ENCODE data around the gene GJC1. TPM values are rescaled to one million over a fixed set of nuclear protein-coding genes. Genes with fewer than 3 reads are reported as not detected.

Gene GJC1
- 0.07 and 0.86 TPM in 2 replicates for total RNA-seq (2014; rRNA removed; shearing (Covaris generic); ENCODE audit: low replicate concordance)

GRCh38 chr17:44829523-44830358 lies at the start of gene GJC1:
Gene GJC1 (minus strand): TSS chr17:44830287. CDS start chr17:44805817, 24,470 bp downstream.
- no peaks in the 10 kb centered on the region for H3K36me3 ChIP-seq (ENCODE audit: insufficient read depth, low read length)
- no peak within 1 kb of the TSS for H3K27ac ChIP-seq (ENCODE audit: low read length)
- H3K9ac ChIP-seq (ENCODE audit: low read length), result no peak within 1 kb of the TSS
- H3K9me3 ChIP-seq (ENCODE audit: low read length), result no peaks in the 10 kb centered on the region
- no peaks in the 10 kb centered on the region for H3K79me2 ChIP-seq (ENCODE audit: low read length)
- H3K4me3 ChIP-seq (ENCODE audit: low read length), result no peak within 1 kb of the TSS
- no peaks in the 10 kb centered on the region for H3K27me3 ChIP-seq (ENCODE audit: low read length)
- H2AFZ ChIP-seq (ENCODE audit: low read length), result no peak within 1 kb of the TSS
- no peak within 1 kb of the TSS for H3K4me2 ChIP-seq (ENCODE audit: low read depth, low read length, poor library complexity, severe bottlenecking)
- no peak for DNase-seq
- no peaks in the 10 kb centered on the region for H4K20me1 ChIP-seq (ENCODE audit: insufficient read depth, low read depth, low read length)
- H3K4me1 ChIP-seq (ENCODE audit: low read length), result no peaks in the 10 kb centered on the region
- no peaks in the 10 kb centered on the region for H3K9me2 ChIP-seq (replicated peaks; ENCODE audit: insufficient read depth, low read length)

- Histone ChIP-seq H3K4me1 (ENCODE audit: low read length) (no peaks in the 10 kb centered on the region), H2AFZ (ENCODE audit: low read length) (no peak overlapping the region)
Observed at GRCh38 chr17:44879376-44879775, 49.3 kb upstream of the GJC1 start.

GRCh38 chr17:44878627-44879221 lies 48.6 kb upstream of the GJC1 start:
- DNase-seq, result peak; percentile 65

More at GRCh38 chr17:44879376-44879775, 49.3 kb upstream of the GJC1 start:
- Histone ChIP-seq H3K9me3 (ENCODE audit: low read length) (no peaks in the 10 kb centered on the region), H3K79me2 (ENCODE audit: low read length) (0 out of 2 replicates have a peak, but pooled peaks cover 5% of the 10 kb centered on the region), H3K36me3 (ENCODE audit: insufficient read depth, low read length) (peaks cover 50% of the 10 kb centered on the region; the same call in 1 of the 2 replicates), H3K9me2 (replicated peaks; ENCODE audit: insufficient read depth, low read length) (no peaks in the 10 kb centered on the region), H3K27me3 (ENCODE audit: low read length) (no peaks in the 10 kb centered on the region), H3K9ac (ENCODE audit: low read length) (no peak overlapping the region), H3K4me3 (ENCODE audit: low read length) (no peak overlapping the region), H3K27ac (ENCODE audit: low read length) (no peak overlapping the region), H4K20me1 (ENCODE audit: insufficient read depth, low read depth, low read length) (no peaks in the 10 kb centered on the region), H3K4me2 (ENCODE audit: low read depth, low read length, poor library complexity, severe bottlenecking) (no peak overlapping the region)
- no peak for DNase-seq

GRCh38 chr17:44877121-44877520 lies 47.0 kb upstream of the GJC1 start:
- no peaks in the 10 kb centered on the region for H3K4me1 ChIP-seq (ENCODE audit: low read length)
- no peaks in the 10 kb centered on the region for H3K9me2 ChIP-seq (replicated peaks; ENCODE audit: insufficient read depth, low read length)
- H4K20me1 ChIP-seq (ENCODE audit: insufficient read depth, low read depth, low read length), result no peaks in the 10 kb centered on the region
- no peak overlapping the region for H3K27ac ChIP-seq (ENCODE audit: low read length)
- peaks cover 48% of the 10 kb centered on the region; the same call in 1 of the 2 replicates for H3K36me3 ChIP-seq (ENCODE audit: insufficient read depth, low read length)
- H2AFZ ChIP-seq (ENCODE audit: low read length), result no peak overlapping the region
- H3K4me2 ChIP-seq (ENCODE audit: low read depth, low read length, poor library complexity, severe bottlenecking), result no peak overlapping the region
- 0 out of 2 replicates have a peak, but pooled peaks cover 5% of the 10 kb centered on the region for H3K79me2 ChIP-seq (ENCODE audit: low read length)
- H3K9ac ChIP-seq (ENCODE audit: low read length), result no peak overlapping the region
- H3K27me3 ChIP-seq (ENCODE audit: low read length), result no peaks in the 10 kb centered on the region
- no peak for DNase-seq
- no peaks in the 10 kb centered on the region for H3K9me3 ChIP-seq (ENCODE audit: low read length)
- H3K4me3 ChIP-seq (ENCODE audit: low read length), result no peak overlapping the region

More at GRCh38 chr17:44878627-44879221, 48.6 kb upstream of the GJC1 start:
- Histone ChIP-seq H3K27me3 (ENCODE audit: low read length) (no peaks in the 10 kb centered on the region), H3K9ac (ENCODE audit: low read length) (no peak overlapping the region), H3K27ac (ENCODE audit: low read length) (no peak overlapping the region), H3K36me3 (ENCODE audit: insufficient read depth, low read length) (peaks cover 52% of the 10 kb centered on the region; the same call in 1 of the 2 replicates), H3K9me3 (ENCODE audit: low read length) (no peaks in the 10 kb centered on the region), H3K9me2 (replicated peaks; ENCODE audit: insufficient read depth, low read length) (no peaks in the 10 kb centered on the region), H4K20me1 (ENCODE audit: insufficient read depth, low read depth, low read length) (no peaks in the 10 kb centered on the region), H3K4me3 (ENCODE audit: low read length) (no peak overlapping the region), H3K79me2 (ENCODE audit: low read length) (0 out of 2 replicates have a peak, but pooled peaks cover 5% of the 10 kb centered on the region), H3K4me2 (ENCODE audit: low read depth, low read length, poor library complexity, severe bottlenecking) (no peak overlapping the region), H3K4me1 (ENCODE audit: low read length) (no peaks in the 10 kb centered on the region), H2AFZ (ENCODE audit: low read length) (no peak overlapping the region)

DNA sequence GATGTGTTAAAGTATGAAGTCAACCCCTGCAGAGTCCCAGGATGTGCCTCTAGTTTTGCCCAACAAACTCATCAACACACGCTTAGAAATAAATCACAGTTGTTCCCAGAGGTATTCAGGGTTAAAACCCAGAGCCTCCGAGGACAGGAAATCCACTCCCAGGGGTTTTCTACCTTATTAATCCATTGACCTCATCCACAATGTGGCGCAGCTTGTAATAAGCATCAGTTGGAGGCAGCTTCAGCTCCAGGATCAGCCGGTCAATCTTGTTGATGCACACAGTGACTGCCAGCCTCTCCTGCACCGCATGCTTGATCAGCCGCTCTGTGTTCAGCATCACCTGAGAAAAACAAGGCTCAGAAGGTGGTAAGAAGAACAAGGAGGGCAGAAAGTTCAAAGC lies 45.7 kb upstream of the GJC1 start:
- Histone ChIP-seq H3K4me1 (ENCODE audit: low read length) (no peaks in the 10 kb centered on the region), H3K9ac (ENCODE audit: low read length) (no peak overlapping the region), H3K36me3 (ENCODE audit: insufficient read depth, low read length) (peaks cover 45% of the 10 kb centered on the region; the same call in 1 of the 2 replicates), H3K4me2 (ENCODE audit: low read depth, low read length, poor library complexity, severe bottlenecking) (no peak overlapping the region), H3K79me2 (ENCODE audit: low read length) (0 out of 2 replicates have a peak, but pooled peaks cover 5% of the 10 kb centered on the region), H2AFZ (ENCODE audit: low read length) (no peak overlapping the region), H3K9me2 (replicated peaks; ENCODE audit: insufficient read depth, low read length) (no peaks in the 10 kb centered on the region), H3K9me3 (ENCODE audit: low read length) (no peaks in the 10 kb centered on the region), H4K20me1 (ENCODE audit: insufficient read depth, low read depth, low read length) (no peaks in the 10 kb centered on the region), H3K27me3 (ENCODE audit: low read length) (no peaks in the 10 kb centered on the region), H3K4me3 (ENCODE audit: low read length) (no peak overlapping the region), H3K27ac (ENCODE audit: low read length) (no peak overlapping the region)
- DNase-seq, result no peak

DNA sequence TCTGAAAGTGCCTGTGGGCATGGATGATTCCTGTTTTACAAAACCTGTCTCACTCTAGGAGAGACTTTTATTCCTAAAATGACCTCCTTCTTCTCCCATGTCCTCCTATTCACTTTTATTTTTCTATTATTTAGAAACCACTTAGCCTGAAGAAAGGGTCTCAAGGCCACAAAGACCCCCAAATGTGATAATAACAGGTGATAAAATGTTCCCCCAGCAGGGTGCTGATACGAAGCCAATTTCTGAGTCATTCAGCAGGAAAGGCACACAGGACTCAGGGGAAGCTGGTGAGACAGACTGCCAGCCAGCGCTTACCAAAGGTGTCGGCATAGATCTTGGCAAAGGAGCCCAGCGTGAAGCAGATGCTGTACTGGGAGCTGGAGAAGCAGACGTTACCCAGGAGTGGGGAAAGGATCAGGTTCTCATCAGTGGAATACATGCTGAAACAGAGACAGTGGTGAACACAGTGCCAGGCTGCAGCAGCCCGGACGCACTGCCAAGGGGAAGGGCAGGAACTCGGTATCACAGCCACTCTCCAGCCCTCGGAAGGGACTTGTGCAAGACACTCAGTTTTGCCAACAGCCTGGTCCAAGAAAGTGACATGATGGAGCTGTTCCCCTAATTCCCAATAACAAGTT lies 42.2 kb upstream of the GJC1 start:
- Histone ChIP-seq H3K4me2 (ENCODE audit: low read depth, low read length, poor library complexity, severe bottlenecking) (no peak overlapping the region), H2AFZ (ENCODE audit: low read length) (no peak overlapping the region), H3K9ac (ENCODE audit: low read length) (no peak overlapping the region), H3K4me1 (ENCODE audit: low read length) (no peaks in the 10 kb centered on the region), H3K27ac (ENCODE audit: low read length) (no peak overlapping the region), H3K9me2 (replicated peaks; ENCODE audit: insufficient read depth, low read length) (no peaks in the 10 kb centered on the region), H4K20me1 (ENCODE audit: insufficient read depth, low read depth, low read length) (no peaks in the 10 kb centered on the region), H3K79me2 (ENCODE audit: low read length) (no peaks in the 10 kb centered on the region), H3K9me3 (ENCODE audit: low read length) (no peaks in the 10 kb centered on the region), H3K4me3 (ENCODE audit: low read length) (no peak overlapping the region), H3K27me3 (ENCODE audit: low read length) (no peaks in the 10 kb centered on the region), H3K36me3 (ENCODE audit: insufficient read depth, low read length) (peaks cover 37% of the 10 kb centered on the region; the same call in 1 of the 2 replicates)
- DNase-seq, result no peak

GRCh38 chr17:44871556-44871955 lies 41.5 kb upstream of the GJC1 start:
- no peak overlapping the region for H2AFZ ChIP-seq (ENCODE audit: low read length)
- no peaks in the 10 kb centered on the region for H4K20me1 ChIP-seq (ENCODE audit: insufficient read depth, low read depth, low read length)
- H3K4me1 ChIP-seq (ENCODE audit: low read length), result no peaks in the 10 kb centered on the region
- no peaks in the 10 kb centered on the region for H3K9me3 ChIP-seq (ENCODE audit: low read length)
- no peaks in the 10 kb centered on the region for H3K79me2 ChIP-seq (ENCODE audit: low read length)
- no peaks in the 10 kb centered on the region for H3K27me3 ChIP-seq (ENCODE audit: low read length)
- no peak overlapping the region for H3K27ac ChIP-seq (ENCODE audit: low read length)
- no peak overlapping the region for H3K9ac ChIP-seq (ENCODE audit: low read length)
- no peak overlapping the region for H3K4me3 ChIP-seq (ENCODE audit: low read length)
- H3K4me2 ChIP-seq (ENCODE audit: low read depth, low read length, poor library complexity, severe bottlenecking), result no peak overlapping the region
- H3K36me3 ChIP-seq (ENCODE audit: insufficient read depth, low read length), result peaks cover 35% of the 10 kb centered on the region; the same call in 1 of the 2 replicates
- no peaks in the 10 kb centered on the region for H3K9me2 ChIP-seq (replicated peaks; ENCODE audit: insufficient read depth, low read length)
- DNase-seq, result no peak

DNA sequence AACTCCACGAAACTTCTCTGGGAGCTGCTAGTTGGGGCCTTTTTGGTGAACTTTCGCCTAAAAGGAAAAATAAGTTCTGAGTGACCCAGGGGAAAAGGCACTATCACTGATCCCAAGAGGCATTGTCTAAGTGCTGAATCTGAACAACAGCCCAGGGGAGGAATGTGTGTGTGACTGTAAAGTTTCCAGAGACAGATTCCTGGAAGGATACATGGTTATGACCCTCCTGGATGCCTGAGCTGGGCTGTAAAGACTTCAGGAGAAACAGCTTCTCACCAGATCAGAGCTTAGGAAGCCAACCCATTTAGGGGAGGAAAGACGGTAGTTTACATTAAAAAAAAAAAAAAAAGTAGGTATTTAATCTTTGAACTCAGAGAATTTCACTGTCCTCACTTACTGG lies 37.8 kb upstream of the GJC1 start:
- no peaks in the 10 kb centered on the region for H3K27me3 ChIP-seq (ENCODE audit: low read length)
- no peaks in the 10 kb centered on the region for H3K4me1 ChIP-seq (ENCODE audit: low read length)
- no peaks in the 10 kb centered on the region for H3K9me3 ChIP-seq (ENCODE audit: low read length)
- H3K4me2 ChIP-seq (ENCODE audit: low read depth, low read length, poor library complexity, severe bottlenecking), result no peak overlapping the region
- H3K9me2 ChIP-seq (replicated peaks; ENCODE audit: insufficient read depth, low read length), result no peaks in the 10 kb centered on the region
- H4K20me1 ChIP-seq (ENCODE audit: insufficient read depth, low read depth, low read length), result 0 out of 2 replicates have a peak, but pooled peaks cover 5% of the 10 kb centered on the region
- no peak for DNase-seq
- no peak overlapping the region for H2AFZ ChIP-seq (ENCODE audit: low read length)
- no peak overlapping the region for H3K4me3 ChIP-seq (ENCODE audit: low read length)
- no peak overlapping the region for H3K9ac ChIP-seq (ENCODE audit: low read length)
- no peaks in the 10 kb centered on the region for H3K79me2 ChIP-seq (ENCODE audit: low read length)
- H3K36me3 ChIP-seq (ENCODE audit: insufficient read depth, low read length), result peaks cover 35% of the 10 kb centered on the region
- no peak overlapping the region for H3K27ac ChIP-seq (ENCODE audit: low read length)

All from Karpas-422 (cell line).